Measurements from ENCODE around the gene KRTAP1-5.
"Not testable (repeated sequence)": the region's sequence is repeated elsewhere in the genome, so short reads cannot be mapped to it uniquely, and the experiment has no call there.

The KRTAP1-5 gene

GRCh38 chr17:41046735-41047465 is 19.9 kb upstream of the KRTAP1-5 start, which contains the start of gene KRTAP2-1:
TSS of gene KRTAP2-1 (minus strand) at chr17:41047316. CDS start at chr17:41047267, 49 bp downstream.
- DNase-seq: not testable (repeated sequence)

GRCh38 chr17:41042953-41043352 is 15.9 kb upstream of the KRTAP1-5 start:
- no peak for DNase-seq

- DNase-seq: not testable (repeated sequence)
Measured at GRCh38 chr17:41040783-41041571, 14.0 kb upstream of the KRTAP1-5 start, which contains the start of gene KRTAP1-1. TSS of gene KRTAP1-1 (minus strand) at chr17:41041450. CDS start at chr17:41041397, 53 bp downstream.

- DNase-seq: no peak
Measured at GRCh38 chr17:41037853-41038350, 10.9 kb upstream of the KRTAP1-5 start.

- DNase-seq: not testable (repeated sequence)
Measured at GRCh38 chr17:41034346-41034935, 7.4 kb upstream of the KRTAP1-5 start, which contains the start of gene KRTAP1-3. TSS of gene KRTAP1-3 (minus strand) at chr17:41034874. CDS start at chr17:41034821, 53 bp downstream.

GRCh38 chr17:41029633-41030245 is 2.7 kb upstream of the KRTAP1-5 start, which contains the start of gene KRTAP1-4:
TSS of gene KRTAP1-4 (minus strand) at chr17:41030195. CDS start at chr17:41030078, 117 bp downstream.
- DNase-seq: no peak

- DNase-seq: no peak
Measured at GRCh38 chr17:41024697-41025096, 2.3 kb downstream of the KRTAP1-5 start.

- no peak for DNase-seq
Measured at GRCh38 chr17:41020336-41020735, 6.7 kb downstream of the KRTAP1-5 start.

- no peak for DNase-seq
Measured at GRCh38 chr17:41019415-41019814, 7.6 kb downstream of the KRTAP1-5 start.

GRCh38 chr17:41018541-41018940 is 8.5 kb downstream of the KRTAP1-5 start:
- DNase-seq: no peak

GRCh38 chr17:41016578-41017215 is 10.3 kb downstream of the KRTAP1-5 start:
- no peak for DNase-seq

- DNase-seq: peak; percentile 10
Measured at GRCh38 chr17:41015454-41015853, 11.6 kb downstream of the KRTAP1-5 start.

- DNase-seq: no peak
Measured at GRCh38 chr17:41013606-41014005, 13.4 kb downstream of the KRTAP1-5 start.

GRCh38 chr17:41013181-41013580 is 13.8 kb downstream of the KRTAP1-5 start:
- no peak for DNase-seq

- DNase-seq: no peak
Measured at GRCh38 chr17:41012326-41013120, 14.5 kb downstream of the KRTAP1-5 start.

- DNase-seq: no peak
Measured at GRCh38 chr17:41010441-41010840, 16.6 kb downstream of the KRTAP1-5 start.

- DNase-seq: no peak
Measured at GRCh38 chr17:41009936-41010335, 17.1 kb downstream of the KRTAP1-5 start.

GRCh38 chr17:41009301-41009760 is 17.7 kb downstream of the KRTAP1-5 start:
- DNase-seq: no peak

GRCh38 chr17:41008811-41009210 is 18.2 kb downstream of the KRTAP1-5 start, which contains the start of gene KRTAP3-1:
TSS of gene KRTAP3-1 (minus strand) at chr17:41009128. CDS start at chr17:41009074, 54 bp downstream.
- DNase-seq: no peak

- DNase-seq: no peak
Measured at GRCh38 chr17:41004397-41004796, 22.6 kb downstream of the KRTAP1-5 start.

- DNase-seq: no peak
Measured at GRCh38 chr17:41003926-41004325, 23.1 kb downstream of the KRTAP1-5 start.
